HG03175 (cell line): ENCODE results near the gene TTC13.
A peak's percentile ranks its signal among the peaks of the same experiment; 100 is the strongest.

ENCODE experiments used
- ATAC-seq: cut with Tn5 transposase; IDR thresholded peaks from one replicate; pipeline ENCODE4 v1.9.1; 2021; ENCODE audit warnings: mild to moderate bottlenecking, moderate library complexity; ENCODE audit not compliant: unreplicated experiment

Gene TTC13

DNA sequence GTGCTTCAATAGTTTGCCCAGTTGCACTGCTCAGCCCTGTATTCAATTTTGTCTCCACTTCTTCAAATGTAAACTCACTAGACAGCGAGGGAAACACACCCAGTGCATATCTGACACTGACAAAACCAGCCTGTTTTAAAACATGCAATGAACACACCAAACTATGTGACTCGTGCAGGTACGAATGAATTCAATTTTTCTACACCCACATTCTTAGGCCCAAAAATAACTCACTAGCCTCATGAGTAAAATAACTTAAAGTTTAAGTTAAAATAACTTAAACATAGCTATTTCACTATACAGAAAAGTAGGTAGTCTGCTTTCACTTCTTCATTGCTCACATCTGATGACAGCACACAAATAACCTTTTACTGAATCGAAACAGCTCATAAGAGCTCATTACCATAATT is 21.1 kb downstream of the TTC13 start:
- ATAC-seq: peak; percentile 88

DNA sequence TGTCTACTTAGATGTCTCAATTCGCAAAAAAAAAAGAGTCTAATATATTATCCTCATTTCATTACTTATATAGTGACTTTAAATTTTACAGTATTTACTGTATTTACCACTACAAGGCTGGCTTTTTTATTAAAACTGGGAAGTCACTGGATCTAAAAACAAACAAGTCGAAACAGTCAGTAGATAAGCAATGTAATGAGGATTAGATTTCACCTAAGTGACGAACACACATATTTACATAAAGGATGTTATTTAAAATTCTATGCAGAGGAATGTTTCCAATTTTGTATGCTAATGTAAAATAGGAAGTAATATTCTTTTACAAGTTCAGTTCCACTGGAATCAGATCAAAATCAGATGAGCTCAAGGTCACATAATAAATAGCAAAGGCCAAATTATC is 28.3 kb downstream of the TTC13 start:
- ATAC-seq: no peak

DNA sequence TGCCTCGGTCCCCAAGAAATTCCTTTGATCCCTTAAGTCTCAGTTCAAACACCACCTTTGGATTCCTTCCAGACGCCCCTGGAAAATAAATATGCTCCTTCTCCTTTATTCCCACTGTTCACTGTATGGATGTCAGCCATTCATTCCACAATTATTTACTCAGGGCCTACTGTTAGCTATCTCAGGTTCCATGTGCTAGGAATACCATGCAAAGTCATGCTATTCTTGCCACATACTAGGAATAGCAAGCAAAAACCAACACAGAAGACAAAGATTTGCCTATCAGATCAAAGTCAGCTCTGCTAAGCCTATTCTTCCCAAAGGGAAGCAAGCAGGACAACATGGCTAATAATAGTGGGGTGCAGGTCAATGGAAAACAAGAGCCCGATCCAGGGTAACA is 29.8 kb downstream of the TTC13 start:
- no peak for ATAC-seq

DNA sequence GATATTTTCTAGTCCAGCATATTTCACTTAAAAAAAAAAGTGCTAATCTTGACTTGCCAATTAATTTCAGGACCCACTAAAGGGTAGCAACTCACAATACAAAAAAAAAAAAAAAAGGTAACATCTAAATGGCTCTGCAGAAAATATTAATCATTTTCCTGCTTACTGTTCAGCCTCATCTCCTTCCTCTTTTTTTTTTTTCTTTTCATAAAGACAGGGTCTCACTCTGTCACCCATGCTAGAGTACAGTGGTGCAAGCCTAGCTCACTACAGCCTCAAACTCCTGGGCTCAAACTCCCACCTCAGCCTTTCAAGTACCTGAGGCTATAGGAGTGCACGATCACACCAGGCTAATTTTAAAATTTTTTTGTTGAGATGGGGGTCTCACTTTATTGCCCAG is 30.4 kb downstream of the TTC13 start:
- ATAC-seq: no peak

DNA sequence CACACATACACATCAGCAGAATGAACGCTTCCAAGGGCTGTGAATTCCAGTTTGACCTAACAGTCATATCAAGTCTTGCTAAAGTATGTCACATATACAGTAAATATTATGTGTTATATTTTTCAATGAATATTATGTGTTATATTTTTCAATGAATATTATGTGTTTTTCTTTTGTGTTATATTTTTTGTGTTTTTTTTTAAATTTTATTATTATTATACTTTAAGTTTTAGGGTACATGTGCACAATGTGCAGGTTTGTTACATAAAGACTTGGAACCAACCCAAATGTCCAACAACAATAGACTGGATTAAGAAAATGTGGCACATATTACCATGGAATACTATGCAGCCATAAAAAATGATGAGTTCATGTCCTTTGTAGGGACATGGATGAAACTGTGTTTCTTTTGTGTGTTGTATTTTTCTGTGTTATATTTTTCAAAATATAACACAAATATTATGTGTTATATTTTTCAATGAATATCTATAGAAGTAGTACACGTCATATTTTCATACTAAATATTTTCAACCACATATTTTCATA is 35.5 kb downstream of the TTC13 start:
- no peak for ATAC-seq

DNA sequence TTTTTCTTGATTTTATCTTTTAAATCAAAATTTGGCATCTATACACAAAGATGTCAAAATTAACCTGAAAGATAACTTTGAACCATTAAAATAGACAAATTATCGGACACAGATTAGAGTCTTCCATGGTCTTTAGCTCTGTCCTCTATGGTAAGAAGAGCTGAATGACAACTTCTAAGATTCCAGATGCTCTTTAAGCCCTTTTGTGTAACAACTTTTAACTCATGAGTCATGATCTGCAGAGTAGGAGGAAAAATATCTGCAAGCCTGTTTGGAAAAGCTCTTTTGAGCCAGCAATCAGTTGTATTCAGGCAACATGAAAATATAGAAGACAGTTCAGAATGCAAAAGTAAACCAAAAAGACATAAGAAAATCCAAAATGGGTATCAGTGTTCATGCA is 37.8 kb downstream of the TTC13 start:
- ATAC-seq: no peak

DNA sequence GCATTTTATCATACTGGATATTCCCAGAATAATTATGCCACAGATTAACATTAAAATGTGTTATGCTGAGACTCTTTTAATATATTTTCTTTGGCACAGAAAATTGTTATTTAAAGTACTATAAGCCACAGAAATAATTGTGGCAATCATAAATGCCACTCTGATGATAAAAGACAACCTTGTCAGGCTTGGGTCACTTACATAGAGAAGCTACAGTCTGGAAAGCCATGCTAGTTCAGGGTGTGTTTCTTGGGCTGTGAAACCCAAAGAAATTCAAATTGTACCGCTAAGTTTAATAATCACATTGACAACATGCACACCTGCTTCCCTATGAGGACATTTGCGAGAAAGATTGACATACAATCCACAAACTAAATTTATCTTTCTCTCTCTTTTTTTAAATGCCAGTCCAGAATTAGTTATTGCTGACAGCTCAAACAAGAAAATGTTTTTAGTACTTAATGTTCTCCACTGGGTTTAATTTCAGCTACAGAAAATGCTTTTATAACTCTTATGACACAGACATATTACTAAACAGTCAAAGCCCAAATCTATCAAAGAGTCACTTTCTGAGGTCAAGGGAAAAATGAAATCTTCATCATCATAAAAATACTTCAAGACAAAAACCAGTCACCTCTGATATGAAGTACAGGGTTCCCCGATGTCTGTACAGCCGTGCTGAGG is 38.7 kb downstream of the TTC13 start:
- ATAC-seq: no peak

DNA sequence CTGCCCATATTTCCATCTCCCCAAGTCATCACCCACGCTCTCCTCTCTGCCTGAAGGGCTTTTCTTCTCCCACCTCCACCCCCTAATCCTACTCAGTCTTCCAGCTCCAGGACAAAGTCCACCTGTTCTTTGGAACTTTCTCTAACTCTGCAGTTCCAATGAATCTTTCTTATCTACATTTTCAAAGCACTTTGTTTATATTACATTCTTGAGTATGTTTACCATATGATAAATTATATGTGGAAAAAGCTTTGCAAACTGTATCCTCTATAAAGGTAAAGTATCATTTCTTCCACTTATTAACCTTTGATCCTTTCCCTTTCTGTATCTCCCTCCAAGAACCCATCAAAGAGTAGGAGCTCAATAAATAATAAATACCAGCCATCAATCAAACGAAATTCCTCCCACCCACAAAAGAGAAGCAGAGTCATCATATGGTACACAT is 39.7 kb downstream of the TTC13 start:
- ATAC-seq: no peak

DNA sequence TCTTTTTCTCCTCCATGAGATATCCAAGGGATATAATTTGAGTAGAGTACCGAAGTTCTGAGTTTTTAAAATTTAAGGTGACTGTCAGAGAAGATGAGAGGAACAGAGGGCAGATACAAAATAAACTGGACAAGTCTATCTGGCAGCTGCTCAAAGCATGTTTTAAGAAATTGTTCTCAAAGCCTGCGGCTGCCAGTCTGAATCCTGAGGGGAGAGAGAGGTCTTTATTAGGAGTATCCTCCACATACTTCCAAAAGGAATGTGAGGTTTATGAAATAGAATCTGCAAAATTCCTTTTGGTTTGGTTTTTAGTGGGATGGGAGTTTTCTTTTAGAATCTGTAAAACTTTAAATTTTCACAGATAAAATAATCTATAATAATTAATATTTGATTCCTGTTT is 41.3 kb downstream of the TTC13 start:
- ATAC-seq: no peak

DNA sequence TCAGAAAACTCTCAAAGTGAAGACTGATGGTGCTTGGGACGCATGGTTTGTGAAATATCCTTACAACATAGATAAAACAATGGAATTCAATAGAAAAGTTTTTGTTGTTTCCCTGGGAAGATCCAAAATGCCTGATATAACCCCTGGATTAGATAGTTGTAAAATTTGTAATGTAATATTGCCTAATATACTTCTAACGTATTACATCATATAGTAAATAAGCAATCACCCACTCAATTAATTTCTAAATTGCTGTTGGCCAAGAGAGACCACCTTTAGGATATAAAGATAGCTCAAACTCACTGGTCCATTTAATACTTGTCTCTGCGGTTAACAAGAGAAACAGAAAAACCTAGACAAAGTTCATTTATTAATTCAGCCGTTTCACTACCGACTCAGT is 42.2 kb downstream of the TTC13 start:
- ATAC-seq: no peak

DNA sequence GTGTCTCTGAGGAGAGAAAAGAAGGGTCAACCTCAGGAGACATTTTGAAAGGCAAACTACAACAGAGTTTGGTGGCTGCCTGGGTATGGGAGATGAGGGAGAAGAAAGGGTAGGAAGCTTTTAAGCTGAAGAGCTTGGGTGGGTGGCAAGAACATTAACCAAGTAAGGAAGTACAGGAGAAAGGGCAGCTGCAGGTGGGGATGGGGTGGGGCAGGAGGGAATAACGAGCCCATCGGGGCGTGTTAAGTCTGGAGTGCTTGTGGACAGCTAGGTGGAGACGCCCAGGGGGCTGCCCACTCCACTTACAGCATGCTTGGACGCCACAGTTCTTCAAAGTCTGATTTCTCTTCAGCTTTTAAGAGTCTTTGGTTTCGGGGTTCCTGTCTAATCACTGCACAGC is 42.8 kb downstream of the TTC13 start:
- no peak for ATAC-seq

DNA sequence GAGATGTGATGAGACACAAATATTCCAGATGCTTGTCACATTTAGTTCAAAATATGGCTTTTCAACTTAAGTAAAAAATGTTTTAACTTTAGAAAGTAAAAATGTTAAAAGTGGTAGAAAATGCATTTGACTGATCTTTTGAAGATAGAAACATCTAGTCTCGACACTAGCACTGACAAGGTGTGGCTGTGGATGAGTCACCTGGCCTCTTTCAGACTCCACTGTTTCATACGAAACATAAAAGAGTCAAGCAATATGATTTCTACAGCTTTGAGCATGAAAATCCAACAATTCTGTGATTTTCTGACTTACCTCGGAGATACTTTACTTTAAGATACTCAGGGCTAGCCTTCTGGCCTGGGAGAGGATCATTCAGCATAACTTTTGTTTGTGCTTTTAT is 47.7 kb downstream of the TTC13 start:
- no peak for ATAC-seq

DNA sequence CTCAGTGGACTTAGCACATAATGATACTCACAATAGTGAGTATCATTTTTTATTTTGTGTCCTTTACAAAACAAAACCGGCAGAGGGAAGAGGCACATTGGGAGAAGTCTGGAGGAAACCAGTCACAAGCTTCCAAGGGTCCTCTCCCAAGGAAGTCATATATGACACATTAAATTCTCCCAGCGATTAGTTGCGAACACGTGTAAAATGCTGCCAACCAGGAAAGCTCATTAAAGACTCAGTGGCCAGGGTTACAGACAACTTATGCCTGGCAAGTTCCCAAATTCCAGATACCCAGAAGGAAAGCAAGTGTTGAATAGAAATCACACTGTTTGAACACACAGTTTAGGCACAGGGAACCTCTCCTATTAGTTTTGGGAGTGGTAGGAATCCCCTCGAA is 52.5 kb downstream of the TTC13 start:
- ATAC-seq: no peak

DNA sequence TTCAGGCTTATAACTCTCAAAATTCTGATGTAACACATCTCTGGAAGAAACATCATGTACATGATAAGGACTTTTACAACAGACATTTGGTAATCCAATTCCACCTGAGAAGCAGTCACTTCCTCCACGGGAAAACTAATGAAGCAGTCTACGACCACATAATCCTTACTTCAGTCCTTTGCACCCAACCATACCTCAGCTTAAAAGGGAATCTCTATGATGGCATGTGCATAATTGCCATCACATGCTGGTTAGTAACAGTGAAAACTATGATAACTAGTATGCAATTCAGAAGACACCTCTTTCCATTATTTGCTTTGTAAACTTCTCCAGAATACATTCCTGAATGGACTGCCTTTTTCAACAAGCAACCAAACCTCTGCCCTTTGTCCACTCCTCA is 53.1 kb downstream of the TTC13 start:
- ATAC-seq: no peak

DNA sequence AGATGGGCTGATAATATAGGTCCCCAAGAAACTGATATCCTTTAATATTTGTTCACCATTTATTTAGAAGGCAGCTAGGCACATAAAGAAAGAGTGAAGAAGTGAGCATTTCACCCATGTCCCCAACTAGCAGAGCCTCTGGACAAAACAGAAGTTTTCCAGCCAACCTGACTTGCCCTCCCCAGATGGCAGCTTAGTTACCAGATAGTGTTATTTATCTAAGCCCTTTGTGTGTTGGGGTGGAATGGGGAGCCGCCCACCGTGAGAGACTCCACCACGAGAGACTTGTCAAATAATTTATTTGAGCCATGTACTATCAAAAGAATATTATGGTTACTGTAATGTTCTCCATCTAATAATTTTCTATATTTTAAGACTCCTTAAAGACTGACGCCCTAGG is 55.5 kb downstream of the TTC13 start:
- no peak for ATAC-seq

DNA sequence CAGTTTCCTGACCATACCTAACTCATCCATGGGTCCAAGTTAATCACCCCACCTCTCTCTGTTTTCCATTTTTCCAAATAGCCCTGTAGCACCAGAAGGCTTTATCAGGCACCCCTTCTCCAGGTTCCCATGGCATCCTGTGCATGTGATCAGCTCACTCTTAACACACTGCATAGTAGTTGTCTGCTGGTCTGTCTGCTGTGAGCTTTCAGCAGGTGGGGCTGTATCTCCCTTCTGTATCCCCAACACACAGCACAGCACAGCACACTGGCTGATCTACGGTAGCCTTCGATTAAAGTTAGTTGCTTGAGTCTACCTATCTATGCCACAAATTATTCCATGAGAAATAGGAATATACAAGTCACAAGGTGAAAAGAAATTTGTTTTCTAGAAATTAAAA is 56.0 kb downstream of the TTC13 start:
- ATAC-seq: no peak

DNA sequence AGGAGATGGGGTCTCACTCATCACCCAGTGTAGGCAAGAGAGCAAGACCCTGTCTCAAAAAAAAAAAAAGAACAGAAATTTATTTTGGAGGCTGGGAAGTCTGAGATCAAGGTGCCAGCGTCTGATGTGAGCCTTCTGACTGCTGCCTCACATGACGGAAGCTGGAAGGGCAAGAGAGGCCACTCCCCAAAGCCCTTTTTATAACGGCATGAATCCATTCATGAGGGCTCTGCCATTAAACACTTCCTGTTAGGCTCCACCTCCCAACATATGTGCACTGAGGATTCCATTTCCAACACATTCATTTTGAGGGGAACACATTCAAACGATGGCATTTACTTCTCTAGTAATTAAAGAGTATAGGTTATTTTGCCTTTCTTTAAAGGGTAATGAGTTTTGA is 59.5 kb downstream of the TTC13 start:
- no peak for ATAC-seq

DNA sequence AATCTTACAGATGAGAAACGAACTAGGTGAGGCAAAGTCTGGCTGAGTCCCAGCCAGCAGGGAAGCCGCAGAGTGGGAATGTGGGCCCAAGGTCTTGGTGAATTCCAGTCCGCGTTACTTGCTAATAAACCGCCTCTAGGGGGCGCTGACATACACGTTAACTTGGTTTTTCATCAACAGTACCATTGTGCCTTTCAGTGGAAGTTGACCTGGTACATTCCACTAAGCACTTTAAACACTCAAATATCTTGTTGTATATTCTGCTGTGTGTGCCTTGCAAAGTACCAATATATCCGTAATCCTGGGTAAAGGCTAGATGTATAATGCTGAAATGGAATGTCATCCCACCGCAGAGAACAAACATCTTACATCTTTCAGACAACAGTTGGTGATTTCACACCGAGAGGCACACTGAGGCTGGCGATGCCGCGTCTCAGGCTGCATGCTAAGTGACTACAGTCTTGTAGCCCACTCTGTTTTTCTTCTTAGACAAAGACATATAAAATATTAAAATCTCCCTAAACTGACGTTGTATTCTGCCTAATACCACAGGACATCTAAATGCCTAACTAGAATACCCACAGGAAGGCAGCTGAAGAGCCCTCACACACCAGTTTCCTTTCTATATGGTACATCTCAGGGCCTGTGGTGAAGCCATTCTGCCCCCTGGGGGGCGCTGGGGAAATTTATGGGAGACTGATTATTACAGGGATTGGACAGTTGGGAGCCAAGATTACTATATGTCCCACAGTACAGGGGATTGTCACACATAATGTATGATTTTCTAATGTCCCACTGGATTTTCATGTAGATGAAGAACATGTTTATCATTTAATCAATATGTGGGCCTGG is 61.2 kb downstream of the TTC13 start:
- peak; percentile 71 for ATAC-seq

DNA sequence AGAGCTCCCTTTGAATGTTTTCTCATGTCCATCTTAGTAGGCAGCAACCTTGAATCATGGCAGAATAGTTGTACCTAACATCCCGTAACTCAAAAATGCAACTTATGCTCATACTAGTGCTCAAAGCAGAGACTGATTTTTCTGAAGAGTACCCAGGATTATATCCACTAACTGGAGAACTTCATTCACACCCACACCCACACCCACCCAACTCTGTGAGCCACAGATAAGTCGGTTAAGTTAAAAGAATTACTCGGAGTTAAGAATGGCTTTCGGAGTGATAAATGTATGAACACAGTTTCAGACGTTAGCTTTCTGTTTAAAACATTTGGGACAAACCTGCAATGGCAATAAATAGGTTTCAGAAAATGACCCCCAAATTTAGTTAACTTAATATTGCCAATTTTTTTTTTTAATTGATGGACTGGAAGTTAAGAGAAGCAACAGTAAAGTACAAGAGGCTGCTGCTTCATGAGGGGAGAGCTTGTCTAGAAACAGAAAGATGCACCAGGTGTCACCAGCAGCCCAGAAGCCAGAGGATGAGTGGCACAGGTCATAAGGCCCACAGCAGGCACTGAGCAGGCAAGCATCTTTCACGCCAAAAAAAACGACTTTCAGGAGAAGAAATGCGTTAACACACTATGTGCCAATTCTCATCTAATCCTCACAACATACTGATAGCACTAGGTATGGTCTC is 61.9 kb downstream of the TTC13 start:
- no peak for ATAC-seq

DNA sequence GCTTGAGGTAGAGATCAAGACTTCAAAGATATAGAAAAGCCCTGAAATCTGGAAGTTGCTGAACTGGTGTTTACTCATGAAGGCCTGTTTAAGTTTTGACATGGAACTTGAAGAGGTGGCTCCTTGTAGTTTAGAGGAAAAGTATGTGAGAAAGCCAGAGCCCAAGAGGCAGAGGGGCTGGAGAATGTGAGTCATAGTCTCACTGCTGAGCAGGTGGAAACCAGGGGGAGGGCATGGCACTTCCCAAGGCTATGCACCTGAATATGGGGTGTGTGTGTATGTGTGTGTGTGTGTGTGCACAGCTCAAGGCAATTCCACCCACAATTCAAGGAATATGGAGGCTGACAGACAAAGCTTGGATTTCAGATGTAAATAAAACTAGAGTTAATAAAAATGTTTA is 63.6 kb downstream of the TTC13 start:
- no peak for ATAC-seq

DNA sequence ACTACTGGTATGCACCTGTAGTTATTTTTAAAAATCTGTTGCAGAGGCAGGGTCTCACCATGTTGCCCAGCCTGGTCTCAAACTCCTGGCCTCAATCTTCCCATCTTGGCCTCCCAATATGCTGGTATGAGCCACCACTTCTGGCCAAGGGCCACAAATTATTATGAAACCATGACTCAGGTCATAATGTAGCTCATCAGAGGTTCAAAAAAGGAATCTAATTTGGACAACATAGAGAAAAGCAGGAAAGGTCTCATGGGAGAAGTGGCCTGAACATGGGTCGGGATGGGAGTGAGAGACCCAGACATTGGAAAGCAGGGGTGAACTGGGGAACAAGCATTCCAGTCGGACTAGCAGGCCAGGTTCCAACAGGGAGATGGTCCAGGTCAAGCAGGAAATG is 65.2 kb downstream of the TTC13 start:
- ATAC-seq: no peak

DNA sequence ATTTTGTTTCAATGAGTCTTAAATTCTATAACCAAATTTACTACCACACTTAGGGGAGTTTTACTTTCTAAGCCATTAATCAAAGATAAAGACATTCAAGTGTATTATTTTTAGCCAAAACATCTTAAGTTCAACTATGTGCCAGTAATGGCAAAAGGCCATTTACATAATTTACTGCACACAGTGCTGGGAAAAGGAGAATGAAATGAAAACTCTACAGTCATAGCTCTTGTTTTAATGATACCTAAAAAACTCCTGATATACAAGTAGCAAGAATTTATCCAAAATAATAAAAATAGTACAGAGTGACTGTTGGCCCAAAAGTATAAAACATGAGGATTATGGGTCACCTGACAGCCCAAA is 67.9 kb downstream of the TTC13 start:
- ATAC-seq: no peak
